IPS-18a (cell line): Measurements from ENCODE around the gene KMT2E.

Experiments
- H3K27ac ChIP-seq: one replicate; pipeline ENCODE4 v1.5.1; 2013; ENCODE audit warnings: low read length
- H3K27me3 ChIP-seq: one replicate; pipeline ENCODE4 v1.6.1; 2013; ENCODE audit warnings: mild to moderate bottlenecking, low read length; ENCODE audit not compliant: control insufficient read depth, insufficient read depth
- H3K36me3 ChIP-seq: one replicate; pipeline ENCODE4 v1.6.1; 2013; ENCODE audit warnings: low read depth, low read length; ENCODE audit not compliant: control insufficient read depth
- H3K4me1 ChIP-seq: one replicate; pipeline ENCODE4 v1.6.1; 2013; ENCODE audit warnings: low read depth, low read length; ENCODE audit not compliant: control insufficient read depth
- H3K4me3 ChIP-seq: one replicate; pipeline ENCODE4 v1.5.1; 2013; ENCODE audit warnings: low read length
- H3K9ac ChIP-seq: one replicate; pipeline ENCODE4 v1.6.1; 2013; ENCODE audit warnings: mild to moderate bottlenecking, low read length, moderate library complexity
- H3K9me3 ChIP-seq: one replicate; pipeline ENCODE4 v1.6.1; 2013; ENCODE audit warnings: low read depth, low read length; ENCODE audit not compliant: control insufficient read depth

Gene KMT2E

DNA sequence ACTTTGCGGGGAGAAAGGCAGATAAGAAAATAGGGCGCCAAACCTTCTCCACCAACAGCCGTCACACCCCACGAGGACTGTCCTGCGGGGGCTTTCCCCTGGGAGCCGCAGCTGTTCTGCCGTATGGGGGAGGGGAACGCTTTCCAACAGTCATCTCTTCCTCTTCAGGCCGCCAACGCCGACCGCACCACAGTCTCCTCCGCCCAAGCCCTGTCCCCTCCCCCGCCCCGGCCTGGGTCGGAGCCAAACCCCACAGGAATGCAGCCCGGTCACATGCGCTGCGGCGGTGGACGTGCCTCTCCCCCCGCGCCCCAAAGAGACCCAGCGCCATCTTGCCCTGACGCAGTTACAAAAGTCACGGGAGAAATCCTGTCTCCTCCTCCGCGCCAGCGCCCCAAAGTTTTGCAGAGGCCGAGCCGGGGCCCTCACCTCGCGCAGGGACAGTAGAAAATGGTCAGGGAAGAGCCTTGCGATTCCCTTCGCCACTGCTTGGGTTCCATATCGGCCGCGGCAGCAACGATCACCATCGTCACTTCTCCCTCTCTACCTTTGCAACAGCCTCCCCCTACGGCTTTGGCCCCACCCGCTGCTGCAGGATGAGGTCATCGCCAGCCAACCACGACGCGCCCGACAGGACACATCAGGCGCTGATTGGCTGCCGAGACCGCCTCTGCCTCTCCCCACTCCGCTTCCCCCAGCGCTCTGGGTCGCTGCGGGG, 1.3 kb upstream of the KMT2E start:
- Histone ChIP-seq H3K4me1 (peaks cover 31% of the 10 kb centered on the region), H3K4me3 (peak overlapping the region; percentile 100), H3K9ac (peak overlapping the region; percentile 100), H3K36me3 (peaks cover 5% of the 10 kb centered on the region), H3K27me3 (no peaks in the 10 kb centered on the region), H3K27ac (peak overlapping the region; percentile 100), H3K9me3 (no peaks in the 10 kb centered on the region)

DNA sequence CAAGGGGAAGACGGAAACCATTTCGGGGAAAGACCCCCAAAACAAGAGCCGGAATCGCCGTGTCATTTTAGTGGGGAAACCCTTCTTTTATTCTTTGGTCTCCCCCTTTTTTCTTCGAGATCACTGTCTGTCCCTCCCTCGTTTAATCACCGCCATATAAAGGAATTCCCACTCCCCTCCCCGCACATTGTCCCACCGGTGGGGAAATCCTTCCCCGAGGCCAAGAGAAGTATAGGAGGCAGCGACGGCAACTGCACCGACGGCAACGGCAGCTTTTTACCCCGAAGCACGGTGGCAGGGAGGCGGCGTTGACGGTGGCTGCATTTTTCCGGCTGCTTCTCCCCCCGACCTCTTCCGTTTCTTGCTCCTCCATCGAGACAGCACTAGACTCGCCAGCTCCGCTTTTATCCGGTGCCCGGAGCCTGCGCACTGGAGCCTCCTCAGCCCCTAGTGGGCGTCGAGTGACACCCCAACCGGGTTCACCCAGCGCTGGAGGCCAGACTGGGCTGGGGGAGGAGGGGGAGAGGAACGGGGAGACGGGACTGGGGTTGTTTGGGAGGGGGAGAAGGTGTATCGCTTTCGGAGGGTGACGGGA, 687 bp upstream of the KMT2E start:
- Histone ChIP-seq H3K27ac (peak overlapping the region; percentile 100), H3K36me3 (peaks cover 2% of the 10 kb centered on the region), H3K27me3 (no peaks in the 10 kb centered on the region), H3K9ac (peak overlapping the region; percentile 100), H3K4me3 (peak overlapping the region; percentile 100), H3K9me3 (no peaks in the 10 kb centered on the region), H3K4me1 (peaks cover 37% of the 10 kb centered on the region)

DNA sequence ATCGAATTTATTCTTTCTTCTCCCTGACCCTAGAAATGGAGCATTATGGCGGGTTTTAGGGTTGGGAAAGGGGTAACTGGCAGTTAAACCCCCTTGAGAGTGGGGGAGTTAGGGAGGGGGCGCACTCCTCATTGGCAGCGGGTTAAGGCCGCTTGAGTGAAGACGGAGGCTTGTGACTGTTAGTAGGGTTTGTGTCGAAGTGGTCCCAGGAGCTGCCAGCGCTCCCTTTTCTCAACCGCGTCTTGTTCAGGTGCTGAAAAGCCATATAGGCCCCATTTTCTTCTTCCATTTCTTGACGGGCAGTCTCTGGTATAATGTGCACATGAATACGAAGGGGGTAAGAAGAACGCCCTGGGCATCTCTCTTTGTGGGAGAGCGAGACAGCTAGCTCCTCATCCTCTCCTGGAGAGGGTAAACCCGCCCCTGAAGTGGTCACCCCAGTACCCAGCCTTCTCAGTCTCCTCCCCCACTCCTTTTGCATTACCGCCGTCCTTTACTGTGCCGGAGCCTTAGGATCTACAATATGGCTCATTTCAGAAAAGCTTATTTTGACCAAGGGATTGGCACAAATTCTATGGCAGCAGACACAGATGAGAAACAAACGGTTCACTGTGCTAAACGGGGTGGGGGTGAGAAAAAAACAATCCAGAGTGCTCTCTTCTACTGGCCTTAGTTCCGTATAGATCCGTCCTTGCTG, 836 bp downstream of the KMT2E start:
- no peaks in the 10 kb centered on the region for H3K9me3 ChIP-seq
- H3K27me3 ChIP-seq: no peaks in the 10 kb centered on the region
- peaks cover 43% of the 10 kb centered on the region for H3K4me1 ChIP-seq
- peak overlapping the region; percentile 100 for H3K4me3 ChIP-seq
- peak overlapping the region; percentile 100 for H3K9ac ChIP-seq
- no peaks in the 10 kb centered on the region for H3K36me3 ChIP-seq
- peak overlapping the region; percentile 92 for H3K27ac ChIP-seq

DNA sequence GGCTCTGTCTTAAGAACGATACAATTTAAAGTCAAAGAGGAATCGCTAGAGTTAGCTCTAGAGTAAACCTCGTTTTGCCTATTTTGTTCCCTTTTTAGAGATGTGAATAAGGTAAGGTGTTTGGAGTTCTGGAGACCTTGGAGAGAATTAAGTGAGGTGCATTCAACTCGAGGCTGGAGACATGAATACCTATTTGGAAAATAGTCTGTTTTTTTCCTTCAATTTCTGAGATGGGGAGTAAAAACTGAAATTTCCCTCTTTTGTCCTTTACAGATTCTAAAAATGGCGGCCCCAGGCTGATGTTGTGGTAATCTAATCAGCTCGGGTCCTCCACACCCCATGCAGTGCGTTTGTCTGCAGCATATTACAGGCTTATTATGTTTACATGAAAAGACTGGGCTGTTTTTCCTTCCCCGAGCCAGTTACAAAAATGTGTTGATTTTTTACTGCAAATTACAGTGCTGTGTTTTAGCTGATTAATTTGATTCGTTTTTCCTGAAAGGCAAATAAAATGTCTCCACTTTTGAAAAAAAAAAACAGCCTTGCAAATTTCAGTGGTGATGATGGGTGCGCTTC, 1.5 kb downstream of the KMT2E start:
- no peaks in the 10 kb centered on the region for H3K36me3 ChIP-seq
- peak overlapping the region; percentile 92 for H3K27ac ChIP-seq
- peak overlapping the region; percentile 100 for H3K4me3 ChIP-seq
- peaks cover 37% of the 10 kb centered on the region for H3K4me1 ChIP-seq
- H3K9ac ChIP-seq: peak overlapping the region; percentile 100
- H3K27me3 ChIP-seq: no peaks in the 10 kb centered on the region
- no peaks in the 10 kb centered on the region for H3K9me3 ChIP-seq

DNA sequence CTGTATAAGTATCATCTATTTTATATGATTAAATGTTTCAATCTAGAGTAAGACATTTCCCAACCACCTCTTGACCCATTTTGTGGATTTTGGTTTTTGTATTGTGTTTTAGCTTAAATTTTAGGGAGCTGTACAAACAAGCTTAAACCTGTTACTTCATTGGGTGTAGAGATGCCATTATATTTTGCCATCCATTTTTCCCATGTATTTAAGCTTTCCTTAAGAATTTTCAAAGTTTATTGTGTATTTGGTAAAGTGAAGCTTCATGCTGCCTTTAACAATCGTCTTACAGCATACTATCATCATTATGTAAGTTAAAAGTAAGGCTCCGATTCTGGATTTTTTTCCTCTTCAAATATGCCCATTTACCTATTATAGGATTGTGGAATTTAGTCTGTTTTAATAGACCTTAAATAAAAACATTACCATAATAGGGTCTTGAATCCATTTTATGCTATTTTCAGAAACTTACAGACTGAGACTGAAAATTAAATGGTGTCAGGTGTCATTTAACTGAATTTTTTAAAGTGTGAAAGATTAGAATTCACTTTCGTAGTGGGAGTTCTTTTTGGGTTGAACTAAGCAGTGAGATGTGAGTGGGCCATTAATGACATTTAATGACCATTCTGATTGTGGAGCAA, 2.2 kb downstream of the KMT2E start:
- no peaks in the 10 kb centered on the region for H3K9me3 ChIP-seq
- H3K4me1 ChIP-seq: peaks cover 30% of the 10 kb centered on the region
- H3K4me3 ChIP-seq: peak overlapping the region; percentile 100
- no peaks in the 10 kb centered on the region for H3K27me3 ChIP-seq
- peak overlapping the region; percentile 92 for H3K27ac ChIP-seq
- peak overlapping the region; percentile 100 for H3K9ac ChIP-seq
- no peaks in the 10 kb centered on the region for H3K36me3 ChIP-seq

DNA sequence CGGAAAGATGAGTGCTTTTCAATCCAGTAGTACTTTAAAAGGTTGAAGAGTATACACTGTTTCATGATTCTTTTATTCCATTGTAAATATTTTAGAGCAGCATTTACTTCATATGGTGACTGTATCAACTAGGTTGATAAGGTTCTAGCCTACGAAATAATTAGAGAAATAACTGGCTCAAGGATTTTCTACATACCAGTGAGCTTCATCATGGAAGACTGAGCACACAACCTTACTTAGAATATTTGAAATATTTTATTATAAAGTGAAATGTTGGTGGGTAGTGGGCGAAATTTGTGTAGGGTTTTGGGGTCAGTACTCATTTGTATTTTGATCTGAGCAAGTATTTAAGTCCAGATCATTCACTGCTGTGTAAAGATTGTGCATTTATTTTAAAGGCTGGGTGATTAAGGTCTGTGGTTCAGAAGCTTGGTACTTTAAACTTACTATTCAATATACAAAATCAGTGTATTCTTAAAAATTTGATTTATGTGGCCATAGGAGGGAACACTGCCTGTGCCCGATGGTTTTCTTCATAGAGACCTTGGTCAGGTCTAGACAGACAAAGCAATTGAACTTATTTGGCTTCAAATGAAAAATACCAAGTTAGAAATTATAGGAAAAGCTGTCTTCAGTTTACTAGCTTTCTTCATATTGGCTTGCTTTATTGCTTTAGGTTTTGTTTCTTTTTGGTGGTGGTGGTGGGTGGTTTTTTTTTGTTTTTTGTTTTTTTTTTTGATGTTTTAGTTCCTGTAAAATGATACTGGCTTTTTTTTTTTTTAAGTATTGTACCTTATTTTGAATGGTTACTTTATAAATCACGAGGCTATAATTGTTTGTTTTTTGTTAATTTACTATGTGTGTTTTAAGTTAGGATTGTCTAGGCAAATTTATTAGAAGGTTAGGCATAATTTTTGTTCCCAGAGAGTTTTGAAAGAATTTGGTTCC, 3.0 kb downstream of the KMT2E start:
- Histone ChIP-seq H3K36me3 (no peaks in the 10 kb centered on the region), H3K4me1 (peaks cover 30% of the 10 kb centered on the region), H3K9me3 (no peaks in the 10 kb centered on the region), H3K4me3 (peak overlapping the region; percentile 100), H3K27me3 (no peaks in the 10 kb centered on the region), H3K9ac (peak overlapping the region; percentile 100), H3K27ac (no peak overlapping the region)

DNA sequence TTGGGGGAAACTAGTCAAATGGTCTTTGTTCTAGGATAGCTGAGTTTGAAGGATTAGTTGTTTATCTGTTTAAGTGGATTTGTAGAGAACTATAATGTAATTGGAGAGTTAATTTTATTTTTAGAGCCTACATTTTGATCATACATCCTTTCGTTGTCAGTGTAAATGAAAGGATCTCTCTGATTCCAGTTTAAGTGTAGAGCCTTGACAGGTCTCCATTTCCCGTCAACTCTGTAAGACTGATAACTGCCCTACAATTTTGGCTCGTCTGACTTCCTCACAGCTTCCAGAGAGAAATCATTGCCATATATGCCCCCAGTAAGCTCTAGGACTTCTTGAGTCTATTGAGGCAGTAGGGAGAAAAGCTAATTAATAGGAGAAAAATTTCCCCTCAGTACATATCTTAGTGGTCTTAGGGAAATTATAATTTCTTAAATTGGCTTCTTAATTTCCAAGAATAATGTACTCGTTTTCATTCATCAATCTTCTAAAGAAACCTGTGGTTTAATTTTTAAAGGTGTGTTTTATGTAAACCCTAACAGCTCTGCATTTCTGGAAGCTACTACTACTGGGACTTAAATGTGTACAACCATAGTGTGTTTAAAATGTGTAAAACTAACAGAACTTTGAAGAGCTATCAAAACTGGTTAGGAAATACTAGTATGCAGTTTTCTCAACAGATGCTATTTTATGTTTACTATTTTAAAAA, 3.8 kb downstream of the KMT2E start:
- Histone ChIP-seq H3K4me1 (peaks cover 30% of the 10 kb centered on the region), H3K36me3 (no peaks in the 10 kb centered on the region), H3K9me3 (no peaks in the 10 kb centered on the region), H3K9ac (peak overlapping the region; percentile 21), H3K4me3 (peak overlapping the region; percentile 100), H3K27me3 (no peaks in the 10 kb centered on the region), H3K27ac (no peak overlapping the region)

DNA sequence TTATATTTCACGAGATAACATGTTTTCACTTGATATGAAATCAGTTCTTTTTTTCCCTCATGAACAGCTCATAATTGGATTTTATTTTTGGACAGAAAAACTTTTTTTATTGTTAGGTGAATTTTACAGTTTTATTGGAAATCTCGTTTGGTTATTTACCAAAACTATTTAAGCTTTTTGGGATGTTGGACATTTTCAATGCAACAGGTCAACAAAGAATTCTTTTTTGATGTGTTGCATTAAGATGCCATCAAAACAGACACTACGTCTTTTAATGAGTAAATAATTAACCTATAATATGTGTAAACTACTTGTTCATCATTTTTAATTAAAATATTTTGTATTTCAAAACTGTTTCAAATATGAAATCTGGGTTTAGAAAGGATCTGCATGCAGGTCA, 5.3 kb downstream of the KMT2E start:
- Histone ChIP-seq H3K9ac (no peak overlapping the region), H3K4me3 (no peak overlapping the region), H3K27ac (no peak overlapping the region), H3K4me1 (peaks cover 33% of the 10 kb centered on the region), H3K27me3 (no peaks in the 10 kb centered on the region), H3K9me3 (no peaks in the 10 kb centered on the region), H3K36me3 (no peaks in the 10 kb centered on the region)

DNA sequence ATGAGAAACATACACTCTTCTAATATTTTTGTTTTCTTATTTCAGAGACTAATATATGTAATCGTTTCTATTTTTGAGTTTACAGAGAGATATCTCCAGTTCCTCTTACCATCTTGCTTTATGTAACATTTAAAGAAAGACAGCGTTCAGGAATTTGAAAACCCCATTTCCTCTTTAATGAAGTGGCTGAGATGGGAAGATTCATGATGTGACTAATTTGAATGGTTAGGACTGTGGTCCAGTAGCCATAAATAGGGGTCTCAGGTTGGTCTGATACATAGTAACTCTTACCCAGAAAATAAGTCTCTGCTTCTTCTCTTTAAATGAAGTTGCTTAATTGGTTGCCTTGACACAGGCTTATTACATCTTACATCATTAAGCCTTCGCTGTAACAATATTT, 6.9 kb downstream of the KMT2E start:
- no peak overlapping the region for H3K9ac ChIP-seq
- no peak overlapping the region for H3K4me3 ChIP-seq
- H3K4me1 ChIP-seq: peaks cover 44% of the 10 kb centered on the region
- H3K9me3 ChIP-seq: no peaks in the 10 kb centered on the region
- no peaks in the 10 kb centered on the region for H3K36me3 ChIP-seq
- H3K27me3 ChIP-seq: no peaks in the 10 kb centered on the region
- H3K27ac ChIP-seq: no peak overlapping the region

DNA sequence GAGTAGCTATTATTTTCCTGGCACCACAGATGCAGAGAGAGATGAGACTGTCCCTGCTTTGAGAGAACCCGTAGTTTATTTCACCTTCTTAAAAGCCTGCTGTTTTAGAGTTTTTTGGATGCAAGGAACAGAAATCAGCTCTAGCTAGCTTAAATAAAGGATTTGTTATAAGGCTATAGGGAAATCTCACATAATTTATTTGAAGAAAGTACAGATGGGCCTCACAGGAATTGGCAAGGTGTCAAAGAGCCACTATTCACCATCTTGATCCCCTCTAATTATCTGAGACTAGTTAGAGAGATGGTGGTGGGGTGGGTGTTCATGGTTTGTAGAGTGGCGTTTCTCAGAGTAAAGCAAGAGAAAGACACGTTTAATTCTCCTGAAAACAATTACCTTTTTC, 7.3 kb downstream of the KMT2E start:
- Histone ChIP-seq H3K4me3 (no peak overlapping the region), H3K9ac (no peak overlapping the region), H3K27me3 (no peaks in the 10 kb centered on the region), H3K9me3 (no peaks in the 10 kb centered on the region), H3K36me3 (no peaks in the 10 kb centered on the region), H3K27ac (no peak overlapping the region), H3K4me1 (peaks cover 39% of the 10 kb centered on the region)
